H9 (cell line): ENCODE data around the gene SCT. TPM values are rescaled to one million over a fixed set of nuclear protein-coding genes. Genes with fewer than 3 reads are reported as not detected.
"Not testable (repeated sequence)": the region's sequence is repeated elsewhere in the genome, so short reads cannot be mapped to it uniquely, and the experiment has no call there.

Source experiments
- DNase-seq: peaks from one replicate; pipeline ENCODE4 v3.0.0-alpha.2; 2017
- H2AFZ ChIP-seq: one replicate; pipeline ENCODE4 v1.6.1; 2013; ENCODE audit warnings: mild to moderate bottlenecking, low read length, control low read depth, moderate library complexity
- H2AK5ac ChIP-seq: 2 replicates; pipeline ENCODE4 v1.6.1; 2013; ENCODE audit warnings: low read length, control low read depth, mixed read lengths; ENCODE audit not compliant: insufficient read length
- H2BK120ac ChIP-seq: one replicate; pipeline ENCODE4 v1.6.1; 2013; ENCODE audit warnings: low read depth, mild to moderate bottlenecking, low read length, control low read depth, inconsistent platforms; ENCODE audit not compliant: poor library complexity, severe bottlenecking
- H2BK12ac ChIP-seq: 2 replicates; pipeline ENCODE4 v1.6.1; 2013; ENCODE audit warnings: low read length, control low read depth, mixed read lengths, low read depth; ENCODE audit not compliant: insufficient read length
- H2BK15ac ChIP-seq: 2 replicates; pipeline ENCODE4 v1.6.1; 2013; ENCODE audit warnings: low read depth, low read length, control low read depth
- H2BK20ac ChIP-seq: one replicate; pipeline ENCODE4 v1.6.1; 2013; ENCODE audit warnings: low read depth, mild to moderate bottlenecking, low read length, control low read depth, inconsistent platforms; ENCODE audit not compliant: poor library complexity, severe bottlenecking
- H2BK5ac ChIP-seq: 2 replicates; pipeline ENCODE4 v1.6.1; 2013; ENCODE audit warnings: low read length, control low read depth, mixed read lengths; ENCODE audit not compliant: insufficient read length
- H3K14ac ChIP-seq: 2 replicates; pipeline ENCODE4 v1.6.1; 2013; ENCODE audit warnings: low read length, control low read depth; ENCODE audit not compliant: insufficient read depth
- H3K18ac ChIP-seq: 2 replicates; pipeline ENCODE4 v1.6.1; 2013; ENCODE audit warnings: low read depth, mild to moderate bottlenecking, mixed read lengths, low read length, control low read depth; ENCODE audit not compliant: insufficient read length
- H3K23ac ChIP-seq: 2 replicates; pipeline ENCODE4 v1.6.1; 2013; ENCODE audit warnings: low read length, control low read depth, mixed read lengths, low read depth; ENCODE audit not compliant: insufficient read length
- H3K23me2 ChIP-seq: 2 replicates; pipeline ENCODE4 v1.6.1; 2013; ENCODE audit warnings: low read depth, mild to moderate bottlenecking, mixed read lengths, low read length, control low read depth; ENCODE audit not compliant: insufficient read length, poor library complexity, severe bottlenecking
- H3K27ac ChIP-seq: 2 replicates; pipeline ENCODE4 v1.5.1; 2013; ENCODE audit warnings: low read length, control low read depth, mixed read lengths, low read depth; ENCODE audit not compliant: insufficient read length
- H3K27me3 ChIP-seq: 2 replicates; pipeline ENCODE4 v1.6.1; 2013; ENCODE audit warnings: low read length, control low read depth, inconsistent platforms; ENCODE audit not compliant: insufficient read depth
- H3K4ac ChIP-seq: 2 replicates; pipeline ENCODE4 v1.6.1; 2013; ENCODE audit warnings: low read depth, mild to moderate bottlenecking, control low read depth, inconsistent platforms, low read length, moderate library complexity
- H3K4me1 ChIP-seq: 2 replicates; pipeline ENCODE4 v1.6.1; 2013; ENCODE audit warnings: low read length, control low read depth, inconsistent platforms; ENCODE audit not compliant: insufficient read depth
- H3K4me2 ChIP-seq: 2 replicates; pipeline ENCODE4 v1.6.1; 2013; ENCODE audit warnings: low read length, control low read depth, mixed read lengths; ENCODE audit not compliant: insufficient read length, insufficient read depth
- H3K56ac ChIP-seq: 2 replicates; pipeline ENCODE4 v1.6.1; 2013; ENCODE audit warnings: low read depth, mild to moderate bottlenecking, mixed read lengths, low read length, control low read depth; ENCODE audit not compliant: insufficient read length
- H3K79me1 ChIP-seq: 2 replicates; pipeline ENCODE4 v1.6.1; 2013; ENCODE audit warnings: low read depth, mild to moderate bottlenecking, moderate library complexity, low read length, control low read depth, inconsistent platforms; ENCODE audit not compliant: insufficient read depth, poor library complexity, severe bottlenecking
- H3K79me2 ChIP-seq: 2 replicates; pipeline ENCODE4 v1.6.1; 2013; ENCODE audit warnings: low read length, control low read depth, inconsistent platforms; ENCODE audit not compliant: insufficient read depth
- H3K9ac ChIP-seq: 2 replicates; pipeline ENCODE4 v1.6.1; 2013; ENCODE audit warnings: low read length, control low read depth, mixed read lengths; ENCODE audit not compliant: insufficient read length; ENCODE audit errors: extremely low read depth
- H3K9me3 ChIP-seq: one replicate; pipeline ENCODE4 v1.6.1; 2013; ENCODE audit warnings: low read depth, low read length, inconsistent platforms; ENCODE audit not compliant: control insufficient read depth
- H3T11ph ChIP-seq: one replicate; pipeline ENCODE4 v1.6.1; 2013; ENCODE audit warnings: mild to moderate bottlenecking, low read length, control low read depth, inconsistent platforms
- H4K20me1 ChIP-seq: one replicate; pipeline ENCODE4 v1.6.1; 2013; ENCODE audit not compliant: control insufficient read depth, insufficient read length, insufficient read depth
- H4K5ac ChIP-seq: 2 replicates; pipeline ENCODE4 v1.6.1; 2013; ENCODE audit warnings: low read depth, mild to moderate bottlenecking, mixed read lengths, low read length, control low read depth; ENCODE audit not compliant: insufficient read length
- H4K8ac ChIP-seq: replicated peaks from 2 replicates; pipeline ENCODE4 v1.6.1; 2013; ENCODE audit warnings: low read length, control low read depth, mixed read lengths, low read depth; ENCODE audit not compliant: insufficient read length
- H4K91ac ChIP-seq: 2 replicates; pipeline ENCODE4 v1.6.1; 2013; ENCODE audit warnings: low read depth, mild to moderate bottlenecking, moderate library complexity, mixed read lengths, low read length, control low read depth; ENCODE audit not compliant: insufficient read length
- H3K27ac Mint-ChIP-seq, 3 experiments: 2 replicates in 2 of 3; 3 replicates in 1 of 3; pipeline ENCODE4 v1.8.0; 2020 to 2021; ENCODE audit warnings: mixed read lengths in 3 of 3, mild to moderate bottlenecking in 1 of 3, moderate library complexity in 1 of 3
- H3K27me3 Mint-ChIP-seq: 2 replicates; pipeline ENCODE4 v1.8.0; 2021; ENCODE audit warnings: low read depth, mild to moderate bottlenecking, moderate library complexity, mixed read lengths
- H3K36me3 Mint-ChIP-seq, 3 experiments: 2 replicates in 2 of 3; 3 replicates in 1 of 3; pipeline ENCODE4 v1.8.0; 2020 to 2021; ENCODE audit warnings: low read depth in 3 of 3, mixed read lengths in 3 of 3; ENCODE audit not compliant: insufficient read depth in 1 of 3
- H3K4me1 Mint-ChIP-seq, 2 experiments: 2 replicates each; pipeline ENCODE4 v1.8.0; 2020; ENCODE audit warnings: mixed read lengths in 2 of 2
- H3K4me3 Mint-ChIP-seq, 2 experiments: 2 replicates in 1 of 2; 3 replicates in 1 of 2; pipeline ENCODE4 v1.8.0; 2020 to 2021; ENCODE audit warnings: mild to moderate bottlenecking in 2 of 2, mixed read lengths in 2 of 2, moderate library complexity in 1 of 2
- H3K9me3 Mint-ChIP-seq, 2 experiments: 2 replicates in 1 of 2; 3 replicates in 1 of 2; pipeline ENCODE4 v1.8.0; 2020; ENCODE audit warnings: mild to moderate bottlenecking in 2 of 2, mixed read lengths in 2 of 2, moderate library complexity in 1 of 2
- CTCF ChIP-seq: fragments of 200-600 bp; sonication (generic); conservative IDR thresholded peaks from 3 replicates; pipeline ENCODE4 v1.8.0; 2021; ENCODE audit warnings: antibody characterized with exemption, mild to moderate bottlenecking
- WGBS: extraction: QIAGEN DNeasy Blood & Tissue Kit; methylation state at CpG from one replicate; pipeline ENCODE4 v1.1.7; 2013; ENCODE audit warnings: missing lambda C conversion rate, low lambda C conversion rate, mixed read lengths; ENCODE audit not compliant: insufficient read length; ENCODE audit errors: extremely low coverage; 5-methylcytosine and 5-hydroxymethylcytosine counted together
- total RNA-seq: library from RNA; stranded (reverse); gene quantifications from 2 replicates; pipeline ENCODE4 v1.2.1, GENCODE V29; 2021

The SCT gene
- total RNA-seq, 1 experiment from 2014 or later: 1.8 TPM

DNA sequence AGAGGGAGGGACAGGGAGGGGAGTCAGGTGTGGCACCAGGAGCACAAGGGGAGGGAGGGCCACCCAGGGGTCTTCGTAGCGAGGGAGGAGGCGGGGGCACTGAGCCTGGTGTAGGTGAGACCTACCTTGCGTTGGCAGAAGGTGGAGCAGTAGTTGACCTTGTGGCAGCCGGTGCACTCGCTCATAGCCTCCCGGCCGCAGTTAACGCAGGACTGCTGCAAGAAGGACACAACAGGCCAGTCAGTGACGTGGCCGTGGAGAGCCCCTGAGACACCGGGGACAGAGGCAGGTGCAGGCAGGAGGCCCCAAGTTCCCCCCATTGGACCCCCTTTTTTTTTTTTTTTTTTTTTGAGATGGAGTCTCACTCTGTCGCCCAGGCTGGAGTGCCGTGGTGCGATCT lies 26.9 kb upstream of the SCT start:
- Histone ChIP-seq H2AK5ac (no peak overlapping the region), H3K79me2 (no peaks in the 10 kb centered on the region), H2BK12ac (no peak overlapping the region), H2BK120ac (no peak overlapping the region), H2BK20ac (no peak overlapping the region), H2AFZ (no peak overlapping the region), H3K4ac (no peak overlapping the region), H3K23ac (no peak overlapping the region), H4K8ac (no peak overlapping the region), H4K5ac (no peak overlapping the region), H4K91ac (no peak overlapping the region), H3K14ac (no peak overlapping the region), H4K20me1 (no peaks in the 10 kb centered on the region), H3K4me2 (no peak overlapping the region), H2BK5ac (no peak overlapping the region), H3K27ac (no peak overlapping the region), H3K23me2 (no peaks in the 10 kb centered on the region), H3K56ac (no peak overlapping the region), H3K9ac (no peak overlapping the region), H3K79me1 (no peaks in the 10 kb centered on the region), H3T11ph (no peak overlapping the region), H3K4me1 (no peaks in the 10 kb centered on the region), H3K18ac (no peak overlapping the region), H3K9me3 (no peaks in the 10 kb centered on the region), H2BK15ac (no peak overlapping the region), H3K27me3 (no peaks in the 10 kb centered on the region)
- no CpG with 5 or more reads among the region's 15 CpGs for WGBS
- no peaks in the 10 kb centered on the region for H3K9me3 Mint-ChIP-seq
- H3K4me1 Mint-ChIP-seq: no peaks in the 10 kb centered on the region
- peaks cover 17 to 56% (median 27%) of the 10 kb centered on the region in 3 experiments for H3K36me3 Mint-ChIP-seq
- no peak for TF ChIP-seq CTCF
- H3K4me3 Mint-ChIP-seq: no peak overlapping the region
- no peak overlapping the region for H3K27ac Mint-ChIP-seq
- no peaks in the 10 kb centered on the region for H3K27me3 Mint-ChIP-seq
- no peak for DNase-seq

GRCh38 chr11:653136-653535 lies 26.2 kb upstream of the SCT start:
- not testable (repeated sequence) for H2BK120ac ChIP-seq, H3K14ac ChIP-seq, H3K4me1 ChIP-seq, H2AK5ac ChIP-seq, H2BK15ac ChIP-seq, H3K4me1 Mint-ChIP-seq, H3K27ac Mint-ChIP-seq, H3K9me3 Mint-ChIP-seq, H2BK12ac ChIP-seq, H3K27me3 ChIP-seq, H3K4me3 Mint-ChIP-seq, H3K9me3 ChIP-seq, H3K56ac ChIP-seq, H3K27me3 Mint-ChIP-seq, H3K4ac ChIP-seq, H3K23ac ChIP-seq, H4K5ac ChIP-seq, H3K23me2 ChIP-seq, DNase-seq, H4K8ac ChIP-seq, H3K79me2 ChIP-seq, H3K18ac ChIP-seq, H2BK20ac ChIP-seq, H3K27ac ChIP-seq, H3T11ph ChIP-seq, H2AFZ ChIP-seq, H3K79me1 ChIP-seq, H3K9ac ChIP-seq, H2BK5ac ChIP-seq, H4K91ac ChIP-seq, H3K4me2 ChIP-seq, H4K20me1 ChIP-seq
- no CpG with 5 or more reads among the region's 14 CpGs for WGBS
- H3K36me3 Mint-ChIP-seq: peaks cover 17 to 54% (median 32%) of the 10 kb centered on the region in 3 experiments
